K562 (cell line): ENCODE measurements around the gene CYP11A1. TPM values are rescaled to one million over a fixed set of nuclear protein-coding genes. Genes with fewer than 3 reads are reported as not detected.

Experiments
- ATAC-seq: fragments of 200-7000 bp; cut with Tn5 transposase; 3 replicates; pipeline ENCODE4 v1.9.1; 2020; ENCODE audit warnings: moderate library complexity
- BruUV-seq: library from RNA; stranded (reverse); fragments of 400-500 nt; replicated peaks from 2 replicates; lab custom pipeline; 2021; lab: Mats Ljungman, UMichigan
- CTCF ChIA-PET: fragments of 300-600 bp; formaldehyde crosslinking; extraction: SDS; loops from one replicate; lab custom pipeline; 2021; ENCODE audit warnings: low intra/inter-chr PET ratio; lab: Yijun Ruan, JAX
- POLR2A ChIA-PET: fragments of 300-600, 350-650 bp; sonication (Branson Sonifier 250); formaldehyde crosslinking; extraction: SDS; loops from one replicate; lab custom pipeline; 2021; ENCODE audit warnings: antibody characterized with exemption, inconsistent platforms; lab: Yijun Ruan, JAX
- DNase-seq, 4 experiments: peaks; one replicate each; pipeline versions ENCODE4 v3.0.0 to v3.0.0-alpha.2; 2011 to 2018; ENCODE audit warnings: low spot score in 3 of 4, mixed read lengths in 3 of 4; ENCODE audit errors: extremely low read depth in 1 of 4
- FAIRE-seq: peaks from 2 replicates; lab custom pipeline; 2011; peaks lifted over from hg19 to GRCh38; lab: Jason Lieb, UNC
- H2AFZ ChIP-seq: 2 replicates; pipeline ENCODE4 v1.6.0; 2011; ENCODE audit warnings: low read depth, low read length, control low read depth, inconsistent platforms
- H3K27ac ChIP-seq: fragments of 200-600 bp; 3 replicates; pipeline ENCODE4 v1.8.0; 2011; ENCODE audit warnings: low read depth, mild to moderate bottlenecking, control low read depth, inconsistent platforms, low read length, moderate library complexity, mixed read lengths; ENCODE audit errors: extremely low read depth
- H3K27me3 ChIP-seq, 2 experiments: fragments of 300-600 bp in 1 of 2; 2 replicates in 1 of 2; 3 replicates in 1 of 2; pipeline versions ENCODE4 v1.6.0 to v1.8.0; 2011; ENCODE audit warnings: inconsistent platforms in 2 of 2, low read length in 2 of 2, mild to moderate bottlenecking in 1 of 2, mixed read lengths in 1 of 2, moderate library complexity in 1 of 2; ENCODE audit not compliant: control insufficient read depth in 2 of 2, insufficient read depth in 2 of 2
- H3K36me3 ChIP-seq: fragments of 300-600 bp; 3 replicates; pipeline ENCODE4 v1.8.0; 2011; ENCODE audit warnings: mild to moderate bottlenecking, low read length, inconsistent platforms; ENCODE audit not compliant: control insufficient read depth, insufficient read depth
- H3K4me1 ChIP-seq, 2 experiments: fragments of 200-600 bp in 1 of 2; replicated peaks in 1 of 2; 2 replicates in 1 of 2; 3 replicates in 1 of 2; pipeline versions ENCODE4 v1.5.1 to v1.8.0; 2011; ENCODE audit warnings: inconsistent platforms in 2 of 2, low read length in 2 of 2, mild to moderate bottlenecking in 1 of 2, mixed read lengths in 1 of 2, moderate library complexity in 1 of 2; ENCODE audit not compliant: control insufficient read depth in 2 of 2, insufficient read depth in 2 of 2
- H3K4me2 ChIP-seq: 2 replicates; pipeline ENCODE4 v1.6.1; 2011; ENCODE audit warnings: low read length, control low read depth, inconsistent platforms, mixed read lengths; ENCODE audit not compliant: insufficient read depth
- H3K4me3 ChIP-seq: fragments of 200-600 bp; sonication (generic), shearing (Covaris generic); 2 replicates; pipeline ENCODE4 v1.5.1; 2016; ENCODE audit warnings: control low read depth, inconsistent platforms
- H3K79me2 ChIP-seq: fragments of 200-600 bp; 3 replicates; pipeline ENCODE4 v1.8.0; 2011; ENCODE audit warnings: low read length, inconsistent platforms; ENCODE audit not compliant: control insufficient read depth, insufficient read depth
- H3K9ac ChIP-seq, 2 experiments: 2 replicates each; pipeline versions ENCODE4 v1.6.0 to v1.6.1; 2011; ENCODE audit warnings: low read depth in 2 of 2, low read length in 2 of 2, control low read depth in 1 of 2, inconsistent platforms in 1 of 2, mild to moderate bottlenecking in 1 of 2, mixed read lengths in 1 of 2; ENCODE audit not compliant: insufficient read depth in 1 of 2
- H3K9me1 ChIP-seq: one replicate; pipeline ENCODE4 v1.6.0; 2011; ENCODE audit warnings: inconsistent platforms, mild to moderate bottlenecking, low read length, moderate library complexity; ENCODE audit not compliant: control insufficient read depth, insufficient read depth
- H3K9me3 ChIP-seq: replicated peaks from 2 replicates; pipeline ENCODE4 v1.5.1; 2011; ENCODE audit warnings: low read depth, low read length, inconsistent platforms; ENCODE audit not compliant: control insufficient read depth, insufficient read depth
- H4K20me1 ChIP-seq: replicated peaks from 2 replicates; pipeline ENCODE4 v1.6.1; 2011; ENCODE audit warnings: low read length, inconsistent platforms, mixed read lengths; ENCODE audit not compliant: control insufficient read depth, insufficient read depth
- E2F5 ChIP-seq: sonication (generic); formaldehyde crosslinking; IDR thresholded peaks from 2 replicates; pipeline ENCODE4 v1.8.0; 2022; ENCODE audit warnings: mild to moderate bottlenecking, missing genetic modification reagents
- ILK ChIP-seq: fragments of 450-650 bp; IDR thresholded peaks from 2 replicates; pipeline ENCODE4 v1.6.1; 2016; ENCODE audit warnings: missing genetic modification characterization, low read depth, mild to moderate bottlenecking, missing compliant biosample characterization, moderate library complexity, borderline replicate concordance
- MECOM ChIP-seq: fragments of 250-450 bp; sonication (Bioruptor Pico); IDR thresholded peaks from 2 replicates; pipeline ENCODE4 v1.8.0; 2022; ENCODE audit warnings: inconsistent platforms
- NR4A1 ChIP-seq, 2 experiments: fragments of 250-450 bp in 1 of 2; fragments of 450-650 bp in 1 of 2; sonication (Bioruptor Pico) in 1 of 2; IDR thresholded peaks; 2 replicates each; pipeline versions ENCODE4 v1.4.0 to v1.6.1; 2016 to 2020; ENCODE audit warnings: mild to moderate bottlenecking in 2 of 2, missing compliant biosample characterization in 1 of 2, missing genetic modification characterization in 1 of 2, moderate library complexity in 1 of 2
- PHB2 ChIP-seq: fragments of 450-650 bp; IDR thresholded peaks from 2 replicates; pipeline ENCODE4 v1.6.1; 2017; ENCODE audit warnings: low read depth
- RB1 ChIP-seq: fragments of 450-650 bp; IDR thresholded peaks from 2 replicates; pipeline ENCODE4 v1.6.1; 2017; ENCODE audit warnings: low read depth, mild to moderate bottlenecking
- SOX6 ChIP-seq: fragments of 450-650 bp; IDR thresholded peaks from 2 replicates; pipeline ENCODE4 v1.6.1; 2014; ENCODE audit warnings: mild to moderate bottlenecking
- ZBTB1 ChIP-seq: sonication (generic); formaldehyde crosslinking; IDR thresholded peaks from 2 replicates; pipeline ENCODE4 v1.8.1; 2023; ENCODE audit warnings: missing genetic modification reagents, low read depth, mild to moderate bottlenecking, borderline replicate concordance
- ZFP91 ChIP-seq: sonication (generic); formaldehyde crosslinking; IDR thresholded peaks from 2 replicates; pipeline ENCODE4 v1.8.0; 2022; ENCODE audit warnings: mild to moderate bottlenecking, missing genetic modification reagents
- ZNF407 ChIP-seq: fragments of 450-650 bp; IDR thresholded peaks from 2 replicates; pipeline ENCODE4 v1.6.1; 2016; ENCODE audit warnings: low read depth
- ZNF699 ChIP-seq: fragments of 250-450 bp; sonication (Bioruptor Pico); IDR thresholded peaks from 2 replicates; pipeline ENCODE4 v1.8.0; 2021; ENCODE audit warnings: mild to moderate bottlenecking, moderate library complexity; ENCODE audit not compliant: insufficient replicate concordance
- WGBS: fragments of 100-300 bp; shearing (Covaris generic); methylation state at CpG from one replicate; pipeline ENCODE4 v1.1.6; 2016; ENCODE audit warnings: low coverage, mixed read lengths; ENCODE audit not compliant: insufficient coverage; ENCODE audit errors: missing lambda C conversion rate; 5-methylcytosine and 5-hydroxymethylcytosine counted together
- in situ Hi-C: fragments of 300-500 bp; cut with MboI; formaldehyde crosslinking; loops from 4 replicates; pipeline ENCODE4 v1.15.0; 2018; ENCODE audit warnings: inconsistent platforms, mixed read lengths
- intact Hi-C: fragments of 100-400 bp; cut with micrococcal nuclease; formaldehyde crosslinking; loops from 2 replicates; pipeline ENCODE4 v1.14.2; 2022
- polyA plus RNA-seq, 8 experiments: library from polyadenylated mRNA; depleted of rRNA in 4 of 8; stranded (reverse) in 5 of 8; unstranded in 3 of 8; fragments of >200 nt; fragmentation: Nextera tagmentation in 2 of 8; fragmentation: Illumina TruSeq in 1 of 8; extraction: Ambion mirVana in 2 of 8; extraction: Trizol in 1 of 8; gene quantifications; 2 replicates each; pipeline versions ENCODE4 v1.2.1 to v1.2.3, GENCODE V29; 2011 to 2014; ENCODE audit warnings: inconsistent platforms in 1 of 8, missing spikeins in 1 of 8
- total RNA-seq, 7 experiments: library from RNA; depleted of rRNA in 6 of 7; stranded (reverse); fragments of >200 nt in 6 of 7; fragmentation: Illumina TruSeq in 2 of 7; extraction: Trizol in 2 of 7; gene quantifications; 2 replicates each; pipeline versions ENCODE4 v1.2.1 to v1.2.3, GENCODE V29; 2011 to 2021; ENCODE audit warnings: low replicate concordance in 1 of 7

CYP11A1 gene
- total and polyA plus RNA-seq, 9 of the 15 experiments (the other 6 are each of a cell fraction or from before 2014, with no cell fraction given): 0.06 to 0.24 (median 0.10) TPM; not detected in 4

- WGBS: 0% methylated on average over 5 of the region's 5 CpGs
- ChIA-PET POLR2A (interaction anchor here (0.6 kb wide), 1 partner anchor 312 kb away, joined by 3 read pairs; no protein-coding TSS in a partner anchor), CTCF (no interaction called here)
- H3K9me1 ChIP-seq: peaks cover 4% of the 10 kb centered on the region
- no peak for FAIRE-seq
- H3K9ac ChIP-seq: no peak overlapping the region
- H3K9me3 ChIP-seq: no peaks in the 10 kb centered on the region
- H2AFZ ChIP-seq: no peak overlapping the region
- in situ Hi-C loops: loop anchor here (25.0 kb wide), 1 partner anchor 954 kb away; the partner anchor contains the start of gene GOLGA6D
- no peak for DNase-seq
- H3K79me2 ChIP-seq: no peaks in the 10 kb centered on the region
- no peaks in the 10 kb centered on the region for H3K36me3 ChIP-seq
- H3K4me1 ChIP-seq: peaks cover 0 to under 1% of the 10 kb centered on the region in 2 experiments; a peak in 1 of 5 replicates
- intact Hi-C loops: no loop called here
- H3K4me2 ChIP-seq: no peak overlapping the region
- H3K27me3 ChIP-seq: peaks cover 13 to 77% of the 10 kb centered on the region in 2 experiments; a peak in 4 of 5 replicates
- peaks cover 8% of the 10 kb centered on the region for H4K20me1 ChIP-seq
- no peak overlapping the region for H3K4me3 ChIP-seq
- BruUV-seq: no TSS peak
- no peak overlapping the region for H3K27ac ChIP-seq
- no peak for ATAC-seq
- TF ChIP-seq NR4A1 (CRISPR knock-in tag; IDR thresholded peaks at IDR 0.05): no peak
- TF ChIP-seq NR4A1 (tag; IDR thresholded peaks at IDR 0.05): no peak
- no peak for TF ChIP-seq ZNF407
- no peak for TF ChIP-seq ZNF699
- no peak for TF ChIP-seq RB1
- no peak for TF ChIP-seq ZBTB1 (CRISPR knock-in tag)
- no peak for TF ChIP-seq SOX6
- TF ChIP-seq ILK (tag): no peak
- TF ChIP-seq PHB2: no peak
- TF ChIP-seq ZFP91 (CRISPR knock-in tag): no peak
- TF ChIP-seq MECOM (CRISPR knock-in tag): no peak
- TF ChIP-seq E2F5 (CRISPR knock-in tag): no peak
Observed at GRCh38 chr15:74333662-74334061, 33.8 kb downstream of the CYP11A1 start.
